Measurements from ENCODE around the gene ZHX3.

DNA sequence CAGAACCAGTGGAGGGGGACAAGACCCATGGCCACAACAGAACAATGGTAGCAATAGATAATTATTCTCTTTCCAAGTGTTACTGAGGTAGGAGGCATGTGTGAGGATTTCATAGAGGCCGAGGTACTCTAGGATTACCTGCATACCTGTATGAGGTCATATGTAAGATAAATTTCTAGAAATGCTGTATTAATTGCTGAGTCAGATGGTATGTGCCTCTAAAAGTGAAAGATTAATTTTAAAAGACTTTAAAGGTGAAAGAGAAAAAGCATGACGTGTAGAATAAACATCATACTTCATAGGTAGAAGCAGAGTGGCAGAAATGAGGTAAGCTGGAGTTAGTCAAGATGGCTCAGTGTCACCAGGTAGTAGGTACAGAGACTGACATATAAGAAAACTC is 51.6 kb downstream of the ZHX3 start:
- no peak for TF ChIP-seq POLR2A (IDR thresholded peaks at IDR 0.05)
- TF ChIP-seq, protein P1, sequence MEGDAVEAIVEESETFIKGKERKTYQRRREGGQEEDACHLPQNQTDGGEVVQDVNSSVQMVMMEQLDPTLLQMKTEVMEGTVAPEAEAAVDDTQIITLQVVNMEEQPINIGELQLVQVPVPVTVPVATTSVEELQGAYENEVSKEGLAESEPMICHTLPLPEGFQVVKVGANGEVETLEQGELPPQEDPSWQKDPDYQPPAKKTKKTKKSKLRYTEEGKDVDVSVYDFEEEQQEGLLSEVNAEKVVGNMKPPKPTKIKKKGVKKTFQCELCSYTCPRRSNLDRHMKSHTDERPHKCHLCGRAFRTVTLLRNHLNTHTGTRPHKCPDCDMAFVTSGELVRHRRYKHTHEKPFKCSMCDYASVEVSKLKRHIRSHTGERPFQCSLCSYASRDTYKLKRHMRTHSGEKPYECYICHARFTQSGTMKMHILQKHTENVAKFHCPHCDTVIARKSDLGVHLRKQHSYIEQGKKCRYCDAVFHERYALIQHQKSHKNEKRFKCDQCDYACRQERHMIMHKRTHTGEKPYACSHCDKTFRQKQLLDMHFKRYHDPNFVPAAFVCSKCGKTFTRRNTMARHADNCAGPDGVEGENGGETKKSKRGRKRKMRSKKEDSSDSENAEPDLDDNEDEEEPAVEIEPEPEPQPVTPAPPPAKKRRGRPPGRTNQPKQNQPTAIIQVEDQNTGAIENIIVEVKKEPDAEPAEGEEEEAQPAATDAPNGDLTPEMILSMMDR (IDR thresholded peaks at IDR 0.05) = no peak

Data from right lobe of liver (tissue), 4 donors.